Measurements from ENCODE around the gene CFI. TPM values are rescaled to one million over a fixed set of nuclear protein-coding genes. Genes with fewer than 3 reads are reported as not detected.

CFI gene
- total and polyA plus RNA-seq, 9 of the 15 experiments (the other 6 are each of a cell fraction or from before 2014, with no cell fraction given): 0.30 to 8.4 (median 0.95) TPM

DNA sequence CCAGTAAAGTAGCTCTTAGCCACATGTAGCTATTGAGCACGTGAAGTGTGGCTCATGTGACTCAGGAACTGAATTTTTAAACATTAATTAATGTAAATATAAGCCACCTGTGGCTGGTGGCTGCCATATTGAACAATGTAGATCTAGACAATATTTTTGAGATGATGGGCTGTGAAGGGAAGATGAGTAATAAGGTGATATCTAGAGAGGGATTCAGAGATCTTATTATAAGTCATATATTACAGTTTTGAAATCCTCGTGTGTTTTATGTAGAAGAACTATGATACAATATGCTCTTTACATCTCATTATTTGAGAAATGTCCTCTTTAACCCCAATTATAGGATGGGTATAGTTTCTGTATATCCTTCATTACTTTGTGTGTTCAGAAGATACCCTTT lies 19.4 kb upstream of the CFI start:
- no peaks in the 10 kb centered on the region for H3K9me3 ChIP-seq (replicated peaks; ENCODE audit: control insufficient read depth, insufficient read depth, low read depth, low read length)
- H3K4me1 ChIP-seq (replicated peaks in 1 of 2; ENCODE audit: control insufficient read depth in 2 of 2, insufficient read depth in 2 of 2, low read length in 2 of 2): peaks cover 0 to 8% of the 10 kb centered on the region in 2 experiments; a peak in 2 of 5 replicates
- ATAC-seq: no peak
- TF ChIP-seq ZKSCAN1 (IDR thresholded peaks at IDR 0.05; ENCODE audit: low read depth, low read length) (no peak), ETV5 (CRISPR knock-in tag; IDR thresholded peaks at IDR 0.05; ENCODE audit: low read depth) (no peak), ZBTB17 (CRISPR knock-in tag; IDR thresholded peaks at IDR 0.05) (no peak), ILK (tag; IDR thresholded peaks at IDR 0.05; ENCODE audit: borderline replicate concordance, low read depth) (no peak)
- TF ChIP-seq, protein P1, sequence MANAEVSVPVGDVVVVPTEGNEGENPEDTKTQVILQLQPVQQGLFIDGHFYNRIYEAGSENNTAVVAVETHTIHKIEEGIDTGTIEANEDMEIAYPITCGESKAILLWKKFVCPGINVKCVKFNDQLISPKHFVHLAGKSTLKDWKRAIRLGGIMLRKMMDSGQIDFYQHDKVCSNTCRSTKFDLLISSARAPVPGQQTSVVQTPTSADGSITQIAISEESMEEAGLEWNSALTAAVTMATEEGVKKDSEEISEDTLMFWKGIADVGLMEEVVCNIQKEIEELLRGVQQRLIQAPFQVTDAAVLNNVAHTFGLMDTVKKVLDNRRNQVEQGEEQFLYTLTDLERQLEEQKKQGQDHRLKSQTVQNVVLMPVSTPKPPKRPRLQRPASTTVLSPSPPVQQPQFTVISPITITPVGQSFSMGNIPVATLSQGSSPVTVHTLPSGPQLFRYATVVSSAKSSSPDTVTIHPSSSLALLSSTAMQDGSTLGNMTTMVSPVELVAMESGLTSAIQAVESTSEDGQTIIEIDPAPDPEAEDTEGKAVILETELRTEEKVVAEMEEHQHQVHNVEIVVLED (CRISPR knock-in tag; IDR thresholded peaks at IDR 0.05): no peak
- TF ChIP-seq, protein P2, sequence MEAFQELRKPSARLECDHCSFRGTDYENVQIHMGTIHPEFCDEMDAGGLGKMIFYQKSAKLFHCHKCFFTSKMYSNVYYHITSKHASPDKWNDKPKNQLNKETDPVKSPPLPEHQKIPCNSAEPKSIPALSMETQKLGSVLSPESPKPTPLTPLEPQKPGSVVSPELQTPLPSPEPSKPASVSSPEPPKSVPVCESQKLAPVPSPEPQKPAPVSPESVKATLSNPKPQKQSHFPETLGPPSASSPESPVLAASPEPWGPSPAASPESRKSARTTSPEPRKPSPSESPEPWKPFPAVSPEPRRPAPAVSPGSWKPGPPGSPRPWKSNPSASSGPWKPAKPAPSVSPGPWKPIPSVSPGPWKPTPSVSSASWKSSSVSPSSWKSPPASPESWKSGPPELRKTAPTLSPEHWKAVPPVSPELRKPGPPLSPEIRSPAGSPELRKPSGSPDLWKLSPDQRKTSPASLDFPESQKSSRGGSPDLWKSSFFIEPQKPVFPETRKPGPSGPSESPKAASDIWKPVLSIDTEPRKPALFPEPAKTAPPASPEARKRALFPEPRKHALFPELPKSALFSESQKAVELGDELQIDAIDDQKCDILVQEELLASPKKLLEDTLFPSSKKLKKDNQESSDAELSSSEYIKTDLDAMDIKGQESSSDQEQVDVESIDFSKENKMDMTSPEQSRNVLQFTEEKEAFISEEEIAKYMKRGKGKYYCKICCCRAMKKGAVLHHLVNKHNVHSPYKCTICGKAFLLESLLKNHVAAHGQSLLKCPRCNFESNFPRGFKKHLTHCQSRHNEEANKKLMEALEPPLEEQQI (IDR thresholded peaks at IDR 0.05): no peak
- H3K4me2 ChIP-seq (ENCODE audit: insufficient read depth, low read length): no peak overlapping the region
- peaks cover 52% of the 10 kb centered on the region for H3K79me2 ChIP-seq (ENCODE audit: control insufficient read depth, insufficient read depth, low read length)
- no peaks in the 10 kb centered on the region for H4K20me1 ChIP-seq (replicated peaks; ENCODE audit: control insufficient read depth, insufficient read depth, low read length)
- no peak for FAIRE-seq
- ChIA-PET POLR2A (interaction anchor here (1.7 kb wide), 1 partner anchor 118 kb away, joined by 4 read pairs; the partner anchor contains the start of gene CASP6), CTCF (ENCODE audit: low intra/inter-chr PET ratio) (interaction anchor here (0.6 kb wide), 1 partner anchor 329 kb away, joined by 3 read pairs; no protein-coding TSS in a partner anchor)
- no TSS peak for BruUV-seq (replicated peaks)
- no peak overlapping the region for H3K27ac ChIP-seq (ENCODE audit: extremely low read depth, low read depth, low read length)
- no peak overlapping the region for H3K9ac ChIP-seq (ENCODE audit: insufficient read depth in 1 of 2, low read depth in 2 of 2, low read length in 2 of 2)
- 67% methylated on average over 2 of the region's 2 CpGs for WGBS (ENCODE audit: insufficient coverage, low coverage, missing lambda C conversion rate)
- intact Hi-C loops (cut with micrococcal nuclease) (no loop called here), in situ Hi-C loops (cut with MboI) (no loop called here)
- H3K36me3 ChIP-seq (ENCODE audit: control insufficient read depth, insufficient read depth, low read length): peaks cover 93% of the 10 kb centered on the region
- no peak for DNase-seq (ENCODE audit: extremely low read depth in 1 of 4, low spot score in 3 of 4)
- H2AFZ ChIP-seq (ENCODE audit: low read depth, low read length): no peak overlapping the region
- no peaks in the 10 kb centered on the region for H3K9me1 ChIP-seq (ENCODE audit: control insufficient read depth, insufficient read depth, low read length)
- H3K27me3 ChIP-seq (ENCODE audit: control insufficient read depth in 2 of 2, insufficient read depth in 2 of 2, low read length in 2 of 2): no peaks in the 10 kb centered on the region
- H3K4me3 ChIP-seq: no peak overlapping the region

All from K562 (cell line).